Central memory CD8-positive, alpha-beta T cell (primary cell): ENCODE results near the gene RPLP1.

Experiments
- ATAC-seq: fragments of 150-1000 bp; cut with Tn5 transposase; replicated peaks from 2 replicates; pipeline ENCODE4 v1.10.0; 2022; ENCODE audit warnings: mild to moderate bottlenecking, moderate FRiP score, moderate number of reproducible peaks; ENCODE audit not compliant: poor library complexity, severe bottlenecking; ENCODE audit errors: extremely low read depth
- DNase-seq, 2 donors: peaks; one replicate each; pipeline ENCODE4 v3.0.0; 2021; ENCODE audit warnings: low spot score in 2 of 2
- H3K27ac Mint-ChIP-seq: one replicate; pipeline ENCODE4 v1.8.0; 2022; ENCODE audit warnings: low read depth, mild to moderate bottlenecking, moderate library complexity, mixed read lengths
- H3K27me3 Mint-ChIP-seq: one replicate; pipeline ENCODE4 v1.8.0; 2022; ENCODE audit warnings: mixed read lengths
- H3K36me3 Mint-ChIP-seq: one replicate; pipeline ENCODE4 v1.8.0; 2022; ENCODE audit warnings: mild to moderate bottlenecking, moderate library complexity, mixed read lengths; ENCODE audit not compliant: insufficient read depth
- H3K4me1 Mint-ChIP-seq: one replicate; pipeline ENCODE4 v1.8.0; 2022; ENCODE audit warnings: mixed read lengths
- H3K4me3 Mint-ChIP-seq: one replicate; pipeline ENCODE4 v1.8.0; 2022; ENCODE audit warnings: mild to moderate bottlenecking, moderate library complexity, mixed read lengths
- H3K9me3 Mint-ChIP-seq: one replicate; pipeline ENCODE4 v1.8.0; 2022; ENCODE audit warnings: mixed read lengths

Gene RPLP1

DNA sequence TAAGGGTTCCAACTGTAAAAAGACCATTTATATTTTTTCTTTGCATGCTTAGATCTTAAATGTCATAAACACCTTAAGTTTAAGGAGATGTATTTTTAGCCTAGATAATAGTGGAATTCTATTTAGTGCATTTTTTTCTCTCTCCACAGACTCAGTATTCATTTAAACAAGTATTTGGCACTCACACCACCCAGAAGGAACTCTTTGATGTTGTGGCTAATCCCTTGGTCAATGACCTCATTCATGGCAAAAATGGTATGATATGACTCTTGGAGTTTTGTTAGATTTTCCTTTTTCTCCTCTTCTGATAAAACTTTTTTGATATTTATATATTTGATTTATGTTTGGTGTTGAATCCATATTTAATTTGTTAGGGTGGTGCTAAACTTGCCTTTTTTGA lies 31.1 kb upstream of the RPLP1 start:
- Mint-ChIP-seq H3K27me3 (no peaks in the 10 kb centered on the region), H3K9me3 (no peaks in the 10 kb centered on the region), H3K36me3 (no peaks in the 10 kb centered on the region), H3K4me1 (peaks cover 6% of the 10 kb centered on the region), H3K4me3 (no peak overlapping the region), H3K27ac (no peak overlapping the region)
- ATAC-seq (no peak), DNase-seq (no peak)

DNA sequence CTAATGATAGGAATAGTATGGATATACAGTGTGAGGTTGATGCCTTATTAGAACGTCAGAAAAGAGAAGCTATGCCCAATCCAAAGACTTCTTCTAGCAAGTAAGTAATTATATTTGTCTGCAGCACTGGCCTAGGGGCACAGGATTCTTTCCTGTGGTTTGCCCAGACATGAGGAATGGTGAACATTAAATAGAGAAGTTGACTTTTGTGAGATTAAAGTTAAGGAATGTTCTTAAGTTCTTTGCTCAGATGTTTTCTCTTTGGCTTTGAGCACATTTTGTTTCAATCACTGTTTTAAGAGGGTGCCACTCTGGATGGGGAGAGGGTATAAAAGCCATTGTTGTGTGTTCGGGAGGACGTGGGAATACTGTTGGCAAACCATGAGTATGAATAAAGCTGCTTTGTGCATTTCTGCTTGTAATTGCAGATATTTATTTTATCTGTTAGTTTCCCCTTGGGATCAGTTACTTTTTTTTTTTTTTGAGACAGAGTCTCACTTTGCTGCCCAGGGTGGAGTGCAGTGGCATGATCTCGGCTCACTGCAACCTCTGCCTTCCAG lies 30.2 kb upstream of the RPLP1 start:
- DNase-seq (no peak), ATAC-seq (no peak)
- Mint-ChIP-seq H3K4me3 (no peak overlapping the region), H3K9me3 (no peaks in the 10 kb centered on the region), H3K4me1 (peaks cover 6% of the 10 kb centered on the region), H3K27me3 (no peaks in the 10 kb centered on the region), H3K27ac (no peak overlapping the region), H3K36me3 (peaks cover 3% of the 10 kb centered on the region)

DNA sequence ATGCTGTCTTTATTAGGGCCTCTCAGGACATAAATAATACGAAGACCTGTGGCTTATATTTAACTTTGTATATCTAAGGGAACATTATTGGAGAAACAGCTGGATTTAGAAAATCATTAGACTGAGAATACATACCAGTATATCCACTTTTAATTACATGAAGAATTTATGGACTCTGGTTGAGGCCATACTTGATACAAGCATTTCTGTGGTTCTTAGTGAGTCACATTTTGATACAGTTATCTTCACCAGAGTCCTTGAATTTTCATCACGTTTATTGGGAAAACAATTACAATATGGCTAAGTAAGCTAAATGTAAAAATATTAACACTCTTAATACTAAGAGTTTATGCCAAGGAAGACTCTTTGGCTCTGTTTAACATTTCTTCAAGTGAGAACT lies 28.6 kb upstream of the RPLP1 start:
- H3K27me3 Mint-ChIP-seq, result no peaks in the 10 kb centered on the region
- H3K36me3 Mint-ChIP-seq, result peaks cover 4% of the 10 kb centered on the region
- no peak for ATAC-seq
- H3K4me1 Mint-ChIP-seq, result peaks cover 6% of the 10 kb centered on the region
- H3K9me3 Mint-ChIP-seq, result no peaks in the 10 kb centered on the region
- no peak overlapping the region for H3K4me3 Mint-ChIP-seq
- H3K27ac Mint-ChIP-seq, result no peak overlapping the region
- DNase-seq, result no peak

DNA sequence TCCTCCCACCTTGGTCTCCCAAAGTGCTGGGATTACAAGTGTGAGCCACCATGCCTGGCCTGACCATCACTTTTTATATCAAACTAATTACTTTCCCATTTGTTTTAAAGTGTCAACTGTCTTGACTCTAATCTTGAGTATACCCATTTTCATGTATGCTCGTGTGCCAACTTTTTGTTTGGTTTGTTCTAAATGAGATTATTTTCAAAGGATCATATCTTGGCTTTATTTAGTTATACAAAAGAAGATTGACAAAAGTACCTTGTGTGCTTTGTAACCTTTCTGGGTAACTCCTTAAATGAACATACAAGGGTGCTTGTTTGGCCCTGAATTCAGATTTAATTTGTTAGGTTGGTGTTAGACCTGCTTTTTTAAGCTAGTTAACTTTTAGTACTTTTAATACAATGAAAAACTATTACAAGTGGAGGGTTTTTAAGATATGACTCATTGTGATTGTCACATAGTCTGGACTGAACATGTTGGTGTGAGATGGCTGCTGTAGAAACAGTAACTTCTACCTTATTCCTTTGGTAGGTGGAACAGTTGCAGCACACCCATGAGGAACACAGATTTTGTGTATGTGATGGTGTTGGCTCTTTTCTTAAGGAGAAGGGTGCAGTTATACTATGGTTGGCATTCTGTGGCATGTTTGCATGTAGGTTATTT lies 27.7 kb upstream of the RPLP1 start:
- Mint-ChIP-seq H3K9me3 (no peaks in the 10 kb centered on the region), H3K4me1 (no peaks in the 10 kb centered on the region), H3K4me3 (no peak overlapping the region), H3K27ac (no peak overlapping the region), H3K36me3 (peaks cover 4% of the 10 kb centered on the region), H3K27me3 (no peaks in the 10 kb centered on the region)
- no peak for ATAC-seq
- DNase-seq, result no peak

DNA sequence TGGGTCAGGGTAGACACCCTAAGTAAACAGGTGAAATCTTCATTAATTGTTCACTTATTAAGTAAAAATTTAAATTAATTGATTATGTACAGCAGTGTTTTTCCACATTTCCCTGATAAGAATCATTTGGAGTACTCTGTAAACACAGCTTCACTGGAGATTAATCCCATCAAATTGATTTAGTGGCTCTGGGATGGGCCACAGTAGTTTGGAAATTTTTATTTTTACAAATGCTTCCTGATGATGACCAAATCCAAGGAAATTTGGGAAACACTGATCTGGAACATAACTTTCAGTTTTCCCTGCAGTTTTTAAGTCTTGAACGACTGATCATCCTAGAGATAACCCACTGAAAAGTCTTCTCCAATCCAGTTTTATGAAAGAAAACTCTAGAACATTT lies 18.8 kb upstream of the RPLP1 start:
- H3K9me3 Mint-ChIP-seq, result no peaks in the 10 kb centered on the region
- no peak overlapping the region for H3K27ac Mint-ChIP-seq
- no peaks in the 10 kb centered on the region for H3K4me1 Mint-ChIP-seq
- H3K27me3 Mint-ChIP-seq, result no peaks in the 10 kb centered on the region
- peaks cover 1% of the 10 kb centered on the region for H3K36me3 Mint-ChIP-seq
- DNase-seq (no peak), ATAC-seq (no peak)
- no peak overlapping the region for H3K4me3 Mint-ChIP-seq

DNA sequence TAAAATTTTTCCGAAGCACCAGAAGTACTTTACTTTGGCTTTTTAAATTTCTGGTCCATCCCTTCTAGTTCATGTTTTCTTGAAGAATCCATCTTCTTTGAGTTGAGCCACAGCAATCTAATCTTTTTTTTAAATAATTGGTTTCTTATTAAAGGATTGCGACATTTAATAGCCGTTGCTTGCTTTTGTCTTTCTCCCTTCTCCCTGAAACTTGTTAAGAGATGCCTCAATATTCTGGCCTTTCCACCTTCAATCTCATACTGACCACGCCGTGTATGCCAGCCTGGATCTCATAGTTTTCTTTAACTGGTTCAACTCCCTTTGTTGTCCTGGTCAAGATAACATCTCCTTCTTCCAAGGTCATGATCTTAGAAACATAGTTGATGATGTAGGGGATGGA lies 18.4 kb upstream of the RPLP1 start:
- ATAC-seq (no peak), DNase-seq (no peak)
- Mint-ChIP-seq H3K27me3 (no peaks in the 10 kb centered on the region), H3K9me3 (no peaks in the 10 kb centered on the region), H3K4me3 (no peak overlapping the region), H3K36me3 (peaks cover 1% of the 10 kb centered on the region), H3K4me1 (no peaks in the 10 kb centered on the region), H3K27ac (no peak overlapping the region)

DNA sequence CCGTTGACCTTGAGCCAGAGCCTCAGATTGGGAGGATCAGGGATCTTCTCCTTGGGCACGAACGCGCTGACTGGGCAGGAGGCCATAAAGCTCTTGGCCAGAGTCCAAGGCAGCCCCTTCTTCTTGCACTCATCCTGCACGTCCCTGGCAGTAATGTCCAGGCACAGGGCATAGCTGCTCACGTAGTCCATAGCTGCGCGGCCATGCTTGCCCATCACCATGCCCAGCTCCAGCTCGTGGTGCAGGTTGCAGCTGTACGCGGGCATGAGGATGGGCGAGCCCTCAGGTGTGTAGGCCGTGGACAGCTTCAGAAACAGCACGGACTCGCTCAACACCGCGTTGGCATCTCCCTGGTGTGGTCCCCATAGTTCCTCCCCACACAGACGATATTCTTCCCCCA lies 17.9 kb upstream of the RPLP1 start:
- Mint-ChIP-seq H3K27ac (no peak overlapping the region), H3K27me3 (no peaks in the 10 kb centered on the region), H3K9me3 (no peaks in the 10 kb centered on the region), H3K4me3 (no peak overlapping the region), H3K36me3 (peaks cover 1% of the 10 kb centered on the region), H3K4me1 (no peaks in the 10 kb centered on the region)
- ATAC-seq (no peak), DNase-seq (no peak)

DNA sequence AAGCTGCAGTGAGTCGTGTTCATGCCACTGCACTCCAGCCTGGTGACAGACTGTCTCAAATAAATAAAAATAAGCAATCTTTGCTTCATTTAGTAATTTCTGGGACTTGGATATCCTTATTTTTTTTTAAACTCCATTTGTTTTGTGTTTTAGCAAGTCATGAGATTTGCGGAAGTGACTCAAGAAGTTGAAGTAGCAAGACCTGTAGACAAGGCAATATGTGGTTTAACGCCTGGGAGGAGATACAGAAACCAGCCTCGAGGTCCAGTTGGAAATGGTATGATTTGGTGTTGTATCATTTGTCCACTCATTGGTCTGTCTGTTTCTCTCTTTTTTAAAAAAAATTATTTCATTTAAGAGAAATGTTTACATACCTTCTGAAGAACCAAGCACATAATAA lies 16.6 kb upstream of the RPLP1 start:
- no peak overlapping the region for H3K27ac Mint-ChIP-seq
- H3K4me1 Mint-ChIP-seq, result no peaks in the 10 kb centered on the region
- peaks cover 5% of the 10 kb centered on the region for H3K36me3 Mint-ChIP-seq
- no peaks in the 10 kb centered on the region for H3K9me3 Mint-ChIP-seq
- no peak overlapping the region for H3K4me3 Mint-ChIP-seq
- ATAC-seq (no peak), DNase-seq (no peak)
- H3K27me3 Mint-ChIP-seq, result no peaks in the 10 kb centered on the region

DNA sequence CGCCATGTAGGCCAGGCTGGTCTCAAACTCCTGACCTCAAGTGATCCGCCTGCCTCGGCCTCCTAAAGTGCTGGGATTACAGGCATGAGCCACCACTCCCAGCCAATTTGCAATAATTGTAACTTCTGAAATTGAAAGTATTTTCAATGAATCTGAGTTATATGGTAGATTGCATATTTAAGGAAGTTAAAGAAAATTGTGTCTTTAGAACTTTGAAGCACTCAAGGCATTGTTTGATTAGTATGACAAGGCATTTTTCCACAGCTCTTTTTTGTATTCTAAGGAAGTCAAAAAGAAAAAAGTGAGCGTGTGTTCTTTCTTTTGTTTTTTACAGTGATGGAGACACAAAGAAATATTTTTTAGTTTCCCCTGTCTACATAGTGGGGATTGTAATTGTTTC lies 15.7 kb upstream of the RPLP1 start:
- DNase-seq (no peak), ATAC-seq (no peak)
- peaks cover 5% of the 10 kb centered on the region for H3K36me3 Mint-ChIP-seq
- H3K4me3 Mint-ChIP-seq, result no peak overlapping the region
- H3K4me1 Mint-ChIP-seq, result no peaks in the 10 kb centered on the region
- H3K27me3 Mint-ChIP-seq, result no peaks in the 10 kb centered on the region
- H3K27ac Mint-ChIP-seq, result no peak overlapping the region
- H3K9me3 Mint-ChIP-seq, result no peaks in the 10 kb centered on the region

DNA sequence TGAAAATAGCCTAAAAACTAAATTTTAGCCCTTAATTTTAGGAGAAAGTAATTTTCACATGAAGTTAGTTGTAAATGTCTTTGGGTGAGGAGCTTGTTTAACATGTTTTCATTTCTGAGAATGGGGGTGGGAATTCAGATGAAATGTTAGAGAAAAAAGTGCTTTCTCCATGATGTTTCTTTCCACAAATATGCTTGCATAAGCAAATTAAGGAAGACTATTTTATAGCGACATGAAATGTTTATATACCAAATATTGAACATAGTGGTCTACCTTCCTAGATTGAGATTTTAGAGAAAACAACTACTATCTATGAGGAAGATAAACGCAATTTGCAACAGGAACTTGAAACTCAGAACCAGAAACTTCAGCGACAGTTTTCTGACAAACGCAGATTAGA lies 13.0 kb upstream of the RPLP1 start:
- H3K36me3 Mint-ChIP-seq, result peaks cover 4% of the 10 kb centered on the region
- ATAC-seq (no peak), DNase-seq (no peak)
- no peak overlapping the region for H3K4me3 Mint-ChIP-seq
- no peaks in the 10 kb centered on the region for H3K9me3 Mint-ChIP-seq
- H3K4me1 Mint-ChIP-seq, result no peaks in the 10 kb centered on the region
- H3K27me3 Mint-ChIP-seq, result no peaks in the 10 kb centered on the region
- H3K27ac Mint-ChIP-seq, result no peak overlapping the region

DNA sequence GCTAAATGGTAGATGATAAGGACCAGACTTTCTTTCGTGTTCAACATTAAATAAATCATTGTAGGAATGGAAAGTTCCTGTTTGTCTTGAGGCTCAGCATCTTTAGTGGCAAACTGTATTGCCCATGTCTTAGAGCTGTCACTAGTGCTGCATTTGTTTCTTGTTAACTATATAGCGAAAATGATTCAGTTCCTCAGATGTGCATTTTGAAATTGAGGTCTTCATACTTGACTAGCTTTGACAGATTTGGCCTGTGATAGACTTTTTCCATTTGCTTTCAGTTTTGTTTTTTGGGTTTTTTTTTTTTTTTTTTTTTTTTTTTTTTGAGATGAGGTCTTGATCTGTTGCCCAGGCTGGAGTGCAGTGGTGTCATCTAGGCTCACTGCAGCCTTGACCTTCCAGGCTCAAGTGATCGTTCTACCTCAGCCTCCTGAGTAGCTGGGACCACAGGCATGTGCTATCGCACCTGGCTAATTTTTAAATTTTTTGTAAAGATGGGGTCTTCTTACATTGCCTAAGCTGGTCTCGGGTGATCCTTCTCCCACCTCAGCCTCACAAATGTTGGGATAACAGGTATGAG lies 9.5 kb upstream of the RPLP1 start:
- Mint-ChIP-seq H3K4me1 (no peaks in the 10 kb centered on the region), H3K9me3 (no peaks in the 10 kb centered on the region), H3K27ac (peak overlapping the region; percentile 68), H3K4me3 (no peak overlapping the region), H3K27me3 (no peaks in the 10 kb centered on the region), H3K36me3 (peaks cover 4% of the 10 kb centered on the region)
- no peak for ATAC-seq
- DNase-seq, result no peak

DNA sequence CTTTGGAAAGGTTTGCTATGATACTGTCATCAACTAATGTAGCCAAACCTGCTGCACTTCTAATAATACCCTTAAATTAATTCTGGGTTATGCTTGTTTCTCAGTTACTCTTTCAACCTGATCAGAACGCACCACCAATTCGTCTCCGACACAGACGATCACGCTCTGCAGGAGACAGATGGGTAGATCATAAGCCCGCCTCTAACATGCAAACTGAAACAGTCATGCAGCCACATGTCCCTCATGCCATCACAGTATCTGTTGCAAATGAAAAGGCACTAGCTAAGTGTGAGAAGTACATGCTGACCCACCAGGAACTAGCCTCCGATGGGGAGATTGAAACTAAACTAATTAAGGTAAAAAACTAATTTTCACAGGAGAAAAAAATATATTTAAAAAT lies 7.9 kb upstream of the RPLP1 start:
- ATAC-seq (no peak), DNase-seq (no peak)
- Mint-ChIP-seq H3K27ac (no peak overlapping the region), H3K4me1 (no peaks in the 10 kb centered on the region), H3K27me3 (no peaks in the 10 kb centered on the region), H3K9me3 (no peaks in the 10 kb centered on the region), H3K4me3 (no peak overlapping the region), H3K36me3 (peaks cover 4% of the 10 kb centered on the region)

DNA sequence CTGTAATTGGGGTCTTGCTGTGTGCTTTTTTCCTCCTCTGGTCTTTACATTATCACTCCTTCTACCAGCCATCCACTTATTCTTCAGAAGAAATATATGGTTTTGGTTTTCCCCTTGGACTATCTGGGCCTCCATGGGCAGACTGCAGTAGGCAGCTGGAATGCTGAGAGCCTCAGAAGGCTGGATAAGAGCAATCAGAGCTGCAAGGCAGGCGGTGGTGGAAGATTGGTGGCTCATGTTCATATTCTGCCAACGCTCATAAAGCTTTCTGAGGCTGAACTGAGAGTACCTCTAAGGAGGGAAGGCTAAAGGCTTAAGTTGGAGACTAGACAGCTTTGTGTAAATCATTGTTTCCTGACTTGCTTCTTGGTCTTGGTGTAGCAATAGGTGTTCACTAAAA lies 5.7 kb upstream of the RPLP1 start:
- Mint-ChIP-seq H3K27ac (no peak overlapping the region), H3K4me1 (peaks cover 5% of the 10 kb centered on the region), H3K9me3 (no peaks in the 10 kb centered on the region), H3K27me3 (no peaks in the 10 kb centered on the region), H3K36me3 (no peaks in the 10 kb centered on the region), H3K4me3 (no peak overlapping the region)
- no peak for DNase-seq
- ATAC-seq, result no peak
